Lower leg skin (tissue), 3 donors: Measurements from ENCODE around the gene CARD11.

Experiments used
- POLR2A ChIP-seq, 2 donors: fragments of 450-650 bp; IDR thresholded peaks; one replicate each; pipeline ENCODE4 v1.6.1; 2016 to 2017; ENCODE audit warnings: antibody characterized with exemption in 2 of 2, mild to moderate bottlenecking in 1 of 2, moderate library complexity in 1 of 2
- TF ChIP-seq, protein P1 (sequence below), 3 donors: fragments of 450-650 bp; IDR thresholded peaks; one replicate each; pipeline ENCODE4 v1.5.1; 2016; ENCODE audit warnings: antibody characterized with exemption in 3 of 3, mild to moderate bottlenecking in 3 of 3, moderate library complexity in 2 of 3

DNA sequence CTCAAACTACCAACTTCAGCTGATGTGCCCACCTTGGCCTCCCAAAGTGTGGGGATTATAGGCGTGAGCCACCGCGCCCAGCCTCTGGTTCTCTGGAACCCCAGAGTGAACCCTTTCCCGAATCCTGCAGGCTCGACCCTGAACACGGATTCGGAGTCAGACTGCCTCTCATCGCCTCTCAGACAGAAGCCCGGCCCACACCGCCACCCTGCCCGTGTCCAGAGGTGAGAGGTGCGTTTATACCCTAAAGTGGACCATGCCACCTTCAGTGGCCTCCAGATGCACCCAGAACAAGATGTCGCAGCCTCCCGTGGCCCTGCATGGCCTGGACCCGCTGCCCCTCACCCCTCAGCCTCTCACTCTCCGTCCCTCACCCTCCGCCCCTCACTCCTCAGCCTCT is 134.6 kb downstream of the CARD11 start:
- TF ChIP-seq, protein P1, sequence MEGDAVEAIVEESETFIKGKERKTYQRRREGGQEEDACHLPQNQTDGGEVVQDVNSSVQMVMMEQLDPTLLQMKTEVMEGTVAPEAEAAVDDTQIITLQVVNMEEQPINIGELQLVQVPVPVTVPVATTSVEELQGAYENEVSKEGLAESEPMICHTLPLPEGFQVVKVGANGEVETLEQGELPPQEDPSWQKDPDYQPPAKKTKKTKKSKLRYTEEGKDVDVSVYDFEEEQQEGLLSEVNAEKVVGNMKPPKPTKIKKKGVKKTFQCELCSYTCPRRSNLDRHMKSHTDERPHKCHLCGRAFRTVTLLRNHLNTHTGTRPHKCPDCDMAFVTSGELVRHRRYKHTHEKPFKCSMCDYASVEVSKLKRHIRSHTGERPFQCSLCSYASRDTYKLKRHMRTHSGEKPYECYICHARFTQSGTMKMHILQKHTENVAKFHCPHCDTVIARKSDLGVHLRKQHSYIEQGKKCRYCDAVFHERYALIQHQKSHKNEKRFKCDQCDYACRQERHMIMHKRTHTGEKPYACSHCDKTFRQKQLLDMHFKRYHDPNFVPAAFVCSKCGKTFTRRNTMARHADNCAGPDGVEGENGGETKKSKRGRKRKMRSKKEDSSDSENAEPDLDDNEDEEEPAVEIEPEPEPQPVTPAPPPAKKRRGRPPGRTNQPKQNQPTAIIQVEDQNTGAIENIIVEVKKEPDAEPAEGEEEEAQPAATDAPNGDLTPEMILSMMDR (IDR thresholded peaks at IDR 0.05): no peak
- TF ChIP-seq POLR2A (IDR thresholded peaks at IDR 0.05): no peak
